H9 (cell line): Measurements from ENCODE around the gene TSHB. TPM values are rescaled to one million over a fixed set of nuclear protein-coding genes. Genes with fewer than 3 reads are reported as not detected.

Experiments used
- DNase-seq: peaks from one replicate; pipeline ENCODE4 v3.0.0-alpha.2; 2017
- H2AFZ ChIP-seq: one replicate; pipeline ENCODE4 v1.6.1; 2013; ENCODE audit warnings: mild to moderate bottlenecking, low read length, control low read depth, moderate library complexity
- H2AK5ac ChIP-seq: 2 replicates; pipeline ENCODE4 v1.6.1; 2013; ENCODE audit warnings: low read length, control low read depth, mixed read lengths; ENCODE audit not compliant: insufficient read length
- H2BK120ac ChIP-seq: one replicate; pipeline ENCODE4 v1.6.1; 2013; ENCODE audit warnings: low read depth, mild to moderate bottlenecking, low read length, control low read depth, inconsistent platforms; ENCODE audit not compliant: poor library complexity, severe bottlenecking
- H2BK12ac ChIP-seq: 2 replicates; pipeline ENCODE4 v1.6.1; 2013; ENCODE audit warnings: low read length, control low read depth, mixed read lengths, low read depth; ENCODE audit not compliant: insufficient read length
- H2BK15ac ChIP-seq: 2 replicates; pipeline ENCODE4 v1.6.1; 2013; ENCODE audit warnings: low read depth, low read length, control low read depth
- H2BK20ac ChIP-seq: one replicate; pipeline ENCODE4 v1.6.1; 2013; ENCODE audit warnings: low read depth, mild to moderate bottlenecking, low read length, control low read depth, inconsistent platforms; ENCODE audit not compliant: poor library complexity, severe bottlenecking
- H2BK5ac ChIP-seq: 2 replicates; pipeline ENCODE4 v1.6.1; 2013; ENCODE audit warnings: low read length, control low read depth, mixed read lengths; ENCODE audit not compliant: insufficient read length
- H3K14ac ChIP-seq: 2 replicates; pipeline ENCODE4 v1.6.1; 2013; ENCODE audit warnings: low read length, control low read depth; ENCODE audit not compliant: insufficient read depth
- H3K18ac ChIP-seq: 2 replicates; pipeline ENCODE4 v1.6.1; 2013; ENCODE audit warnings: low read depth, mild to moderate bottlenecking, mixed read lengths, low read length, control low read depth; ENCODE audit not compliant: insufficient read length
- H3K23ac ChIP-seq: 2 replicates; pipeline ENCODE4 v1.6.1; 2013; ENCODE audit warnings: low read length, control low read depth, mixed read lengths, low read depth; ENCODE audit not compliant: insufficient read length
- H3K23me2 ChIP-seq: 2 replicates; pipeline ENCODE4 v1.6.1; 2013; ENCODE audit warnings: low read depth, mild to moderate bottlenecking, mixed read lengths, low read length, control low read depth; ENCODE audit not compliant: insufficient read length, poor library complexity, severe bottlenecking
- H3K27ac ChIP-seq: 2 replicates; pipeline ENCODE4 v1.5.1; 2013; ENCODE audit warnings: low read length, control low read depth, mixed read lengths, low read depth; ENCODE audit not compliant: insufficient read length
- H3K27me3 ChIP-seq: 2 replicates; pipeline ENCODE4 v1.6.1; 2013; ENCODE audit warnings: low read length, control low read depth, inconsistent platforms; ENCODE audit not compliant: insufficient read depth
- H3K4ac ChIP-seq: 2 replicates; pipeline ENCODE4 v1.6.1; 2013; ENCODE audit warnings: low read depth, mild to moderate bottlenecking, control low read depth, inconsistent platforms, low read length, moderate library complexity
- H3K4me1 ChIP-seq: 2 replicates; pipeline ENCODE4 v1.6.1; 2013; ENCODE audit warnings: low read length, control low read depth, inconsistent platforms; ENCODE audit not compliant: insufficient read depth
- H3K4me2 ChIP-seq: 2 replicates; pipeline ENCODE4 v1.6.1; 2013; ENCODE audit warnings: low read length, control low read depth, mixed read lengths; ENCODE audit not compliant: insufficient read length, insufficient read depth
- H3K56ac ChIP-seq: 2 replicates; pipeline ENCODE4 v1.6.1; 2013; ENCODE audit warnings: low read depth, mild to moderate bottlenecking, mixed read lengths, low read length, control low read depth; ENCODE audit not compliant: insufficient read length
- H3K79me1 ChIP-seq: 2 replicates; pipeline ENCODE4 v1.6.1; 2013; ENCODE audit warnings: low read depth, mild to moderate bottlenecking, moderate library complexity, low read length, control low read depth, inconsistent platforms; ENCODE audit not compliant: insufficient read depth, poor library complexity, severe bottlenecking
- H3K79me2 ChIP-seq: 2 replicates; pipeline ENCODE4 v1.6.1; 2013; ENCODE audit warnings: low read length, control low read depth, inconsistent platforms; ENCODE audit not compliant: insufficient read depth
- H3K9ac ChIP-seq: 2 replicates; pipeline ENCODE4 v1.6.1; 2013; ENCODE audit warnings: low read length, control low read depth, mixed read lengths; ENCODE audit not compliant: insufficient read length; ENCODE audit errors: extremely low read depth
- H3K9me3 ChIP-seq: one replicate; pipeline ENCODE4 v1.6.1; 2013; ENCODE audit warnings: low read depth, low read length, inconsistent platforms; ENCODE audit not compliant: control insufficient read depth
- H3T11ph ChIP-seq: one replicate; pipeline ENCODE4 v1.6.1; 2013; ENCODE audit warnings: mild to moderate bottlenecking, low read length, control low read depth, inconsistent platforms
- H4K20me1 ChIP-seq: one replicate; pipeline ENCODE4 v1.6.1; 2013; ENCODE audit not compliant: control insufficient read depth, insufficient read length, insufficient read depth
- H4K5ac ChIP-seq: 2 replicates; pipeline ENCODE4 v1.6.1; 2013; ENCODE audit warnings: low read depth, mild to moderate bottlenecking, mixed read lengths, low read length, control low read depth; ENCODE audit not compliant: insufficient read length
- H4K8ac ChIP-seq: replicated peaks from 2 replicates; pipeline ENCODE4 v1.6.1; 2013; ENCODE audit warnings: low read length, control low read depth, mixed read lengths, low read depth; ENCODE audit not compliant: insufficient read length
- H4K91ac ChIP-seq: 2 replicates; pipeline ENCODE4 v1.6.1; 2013; ENCODE audit warnings: low read depth, mild to moderate bottlenecking, moderate library complexity, mixed read lengths, low read length, control low read depth; ENCODE audit not compliant: insufficient read length
- H3K27ac Mint-ChIP-seq, 3 experiments: 2 replicates in 2 of 3; 3 replicates in 1 of 3; pipeline ENCODE4 v1.8.0; 2020 to 2021; ENCODE audit warnings: mixed read lengths in 3 of 3, mild to moderate bottlenecking in 1 of 3, moderate library complexity in 1 of 3
- H3K27me3 Mint-ChIP-seq: 2 replicates; pipeline ENCODE4 v1.8.0; 2021; ENCODE audit warnings: low read depth, mild to moderate bottlenecking, moderate library complexity, mixed read lengths
- H3K36me3 Mint-ChIP-seq, 3 experiments: 2 replicates in 2 of 3; 3 replicates in 1 of 3; pipeline ENCODE4 v1.8.0; 2020 to 2021; ENCODE audit warnings: low read depth in 3 of 3, mixed read lengths in 3 of 3; ENCODE audit not compliant: insufficient read depth in 1 of 3
- H3K4me1 Mint-ChIP-seq, 2 experiments: 2 replicates each; pipeline ENCODE4 v1.8.0; 2020; ENCODE audit warnings: mixed read lengths in 2 of 2
- H3K4me3 Mint-ChIP-seq, 2 experiments: 2 replicates in 1 of 2; 3 replicates in 1 of 2; pipeline ENCODE4 v1.8.0; 2020 to 2021; ENCODE audit warnings: mild to moderate bottlenecking in 2 of 2, mixed read lengths in 2 of 2, moderate library complexity in 1 of 2
- H3K9me3 Mint-ChIP-seq, 2 experiments: 2 replicates in 1 of 2; 3 replicates in 1 of 2; pipeline ENCODE4 v1.8.0; 2020; ENCODE audit warnings: mild to moderate bottlenecking in 2 of 2, mixed read lengths in 2 of 2, moderate library complexity in 1 of 2
- CTCF ChIP-seq: fragments of 200-600 bp; sonication (generic); conservative IDR thresholded peaks from 3 replicates; pipeline ENCODE4 v1.8.0; 2021; ENCODE audit warnings: antibody characterized with exemption, mild to moderate bottlenecking
- WGBS: extraction: QIAGEN DNeasy Blood & Tissue Kit; methylation state at CpG from one replicate; pipeline ENCODE4 v1.1.7; 2013; ENCODE audit warnings: missing lambda C conversion rate, low lambda C conversion rate, mixed read lengths; ENCODE audit not compliant: insufficient read length; ENCODE audit errors: extremely low coverage; 5-methylcytosine and 5-hydroxymethylcytosine counted together
- total RNA-seq: library from RNA; stranded (reverse); gene quantifications from 2 replicates; pipeline ENCODE4 v1.2.1, GENCODE V29; 2021

TSHB gene
- total RNA-seq, 1 experiment from 2014 or later = not detected

- Histone ChIP-seq H2BK12ac (no peak overlapping the region), H2BK20ac (no peak overlapping the region), H2AFZ (no peak overlapping the region), H3K18ac (no peak overlapping the region), H3K56ac (no peak overlapping the region), H2BK120ac (no peak overlapping the region), H3K9ac (no peak overlapping the region), H3K23ac (no peak overlapping the region), H4K8ac (no peak overlapping the region), H2BK15ac (no peak overlapping the region), H4K20me1 (no peaks in the 10 kb centered on the region), H4K91ac (no peak overlapping the region), H3K79me2 (no peaks in the 10 kb centered on the region), H3K9me3 (no peaks in the 10 kb centered on the region), H3K14ac (no peak overlapping the region), H3K23me2 (no peaks in the 10 kb centered on the region), H3K4me2 (no peak overlapping the region), H3K4ac (no peak overlapping the region), H4K5ac (no peak overlapping the region), H2AK5ac (no peak overlapping the region), H3K4me1 (no peaks in the 10 kb centered on the region), H3K79me1 (no peaks in the 10 kb centered on the region), H3T11ph (no peak overlapping the region), H2BK5ac (no peak overlapping the region), H3K27ac (no peak overlapping the region), H3K27me3 (no peaks in the 10 kb centered on the region)
- no peaks in the 10 kb centered on the region for H3K4me1 Mint-ChIP-seq
- H3K4me3 Mint-ChIP-seq = no peak overlapping the region
- no peak overlapping the region for H3K27ac Mint-ChIP-seq
- H3K9me3 Mint-ChIP-seq = peaks cover 5% of the 10 kb centered on the region in 2 experiments; a peak in 3 of 5 replicates
- no CpG with 5 or more reads among the region's 1 CpG for WGBS
- H3K36me3 Mint-ChIP-seq = peaks cover 0 to 4% (median 0%) of the 10 kb centered on the region in 3 experiments; a peak in 1 of 7 replicates
- no peak for DNase-seq
- TF ChIP-seq CTCF = no peak
- peaks cover 2% of the 10 kb centered on the region; the same call in 1 of the 2 replicates for H3K27me3 Mint-ChIP-seq
These were observed 47.4 kb upstream of the TSHB start for GRCh38 chr1:114982251-114982650.
